Endothelial cell of umbilical vein (primary cell): ENCODE results near the gene ABCA1.

Experiments
- POLR2A ChIP-seq: IDR thresholded peaks from 2 replicates; pipeline ENCODE4 v1.6.1; 2012; ENCODE audit warnings: low read depth, mild to moderate bottlenecking, control low read depth, low read length
- POLR2AphosphoS5 ChIP-seq: IDR thresholded peaks from 2 replicates; pipeline ENCODE4 v1.6.1; 2012; ENCODE audit warnings: low read depth, mild to moderate bottlenecking, control low read depth, low read length, moderate library complexity; ENCODE audit not compliant: insufficient read depth
- TF ChIP-seq, protein P1 (sequence below), 2 donors: IDR thresholded peaks; 1 replicate in 1 of 2; 2 replicates in 1 of 2; pipeline ENCODE4 v1.5.1; 2011; ENCODE audit warnings: low read length in 2 of 2, mild to moderate bottlenecking in 2 of 2, moderate library complexity in 2 of 2, control low read depth in 1 of 2, inconsistent platforms in 1 of 2, low read depth in 1 of 2; ENCODE audit not compliant: insufficient read depth in 1 of 2; ENCODE audit errors: extremely low read depth in 1 of 2

DNA sequence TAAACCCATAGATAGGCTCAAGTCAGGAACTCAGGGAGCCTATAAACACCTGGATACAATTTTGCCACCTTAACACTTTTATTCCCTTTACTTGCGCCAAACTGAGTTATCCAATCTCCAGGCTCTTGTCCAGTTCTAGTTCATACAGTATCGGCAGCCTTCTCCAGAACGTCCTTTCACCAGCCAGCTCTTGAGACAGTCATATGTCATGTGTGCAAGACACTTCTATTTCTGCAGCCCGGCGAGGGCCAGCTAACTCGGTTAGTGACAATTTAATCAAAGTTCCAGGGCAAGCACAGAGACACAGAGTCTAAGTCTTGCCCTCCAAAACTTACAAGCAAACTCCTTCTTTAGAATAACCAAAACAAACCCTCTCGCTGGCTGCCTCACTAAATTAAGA is 12.9 kb downstream of the ABCA1 start:
- TF ChIP-seq, protein P1, sequence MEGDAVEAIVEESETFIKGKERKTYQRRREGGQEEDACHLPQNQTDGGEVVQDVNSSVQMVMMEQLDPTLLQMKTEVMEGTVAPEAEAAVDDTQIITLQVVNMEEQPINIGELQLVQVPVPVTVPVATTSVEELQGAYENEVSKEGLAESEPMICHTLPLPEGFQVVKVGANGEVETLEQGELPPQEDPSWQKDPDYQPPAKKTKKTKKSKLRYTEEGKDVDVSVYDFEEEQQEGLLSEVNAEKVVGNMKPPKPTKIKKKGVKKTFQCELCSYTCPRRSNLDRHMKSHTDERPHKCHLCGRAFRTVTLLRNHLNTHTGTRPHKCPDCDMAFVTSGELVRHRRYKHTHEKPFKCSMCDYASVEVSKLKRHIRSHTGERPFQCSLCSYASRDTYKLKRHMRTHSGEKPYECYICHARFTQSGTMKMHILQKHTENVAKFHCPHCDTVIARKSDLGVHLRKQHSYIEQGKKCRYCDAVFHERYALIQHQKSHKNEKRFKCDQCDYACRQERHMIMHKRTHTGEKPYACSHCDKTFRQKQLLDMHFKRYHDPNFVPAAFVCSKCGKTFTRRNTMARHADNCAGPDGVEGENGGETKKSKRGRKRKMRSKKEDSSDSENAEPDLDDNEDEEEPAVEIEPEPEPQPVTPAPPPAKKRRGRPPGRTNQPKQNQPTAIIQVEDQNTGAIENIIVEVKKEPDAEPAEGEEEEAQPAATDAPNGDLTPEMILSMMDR (IDR thresholded peaks at IDR 0.05; ENCODE audit: extremely low read depth in 1 of 2, insufficient read depth in 1 of 2, low read depth in 1 of 2, low read length in 2 of 2) = no peak
- TF ChIP-seq POLR2AphosphoS5 (no peak), POLR2A (no peak)
